Gastrocnemius medialis (tissue), 4 donors: Measurements from ENCODE around the gene PDF.

ENCODE experiments used
- POLR2A ChIP-seq, 2 donors: fragments of 450-650 bp; IDR thresholded peaks; one replicate each; pipeline ENCODE4 v1.6.1; 2017; ENCODE audit warnings: antibody characterized with exemption in 2 of 2, mild to moderate bottlenecking in 2 of 2, moderate library complexity in 2 of 2
- TF ChIP-seq, protein P1 (sequence below), 5 experiments: fragments of 450-650 bp in 3 of 5; fragments of 200-600 bp in 2 of 5; sonication (generic) in 2 of 5; IDR thresholded peaks in 4 of 5; conservative IDR thresholded peaks in 1 of 5; 1 replicate in 4 of 5; 2 replicates in 1 of 5; pipeline ENCODE4 v1.5.1; 2016 to 2019; ENCODE audit warnings: antibody characterized with exemption in 5 of 5, mild to moderate bottlenecking in 3 of 5, moderate library complexity in 3 of 5

DNA sequence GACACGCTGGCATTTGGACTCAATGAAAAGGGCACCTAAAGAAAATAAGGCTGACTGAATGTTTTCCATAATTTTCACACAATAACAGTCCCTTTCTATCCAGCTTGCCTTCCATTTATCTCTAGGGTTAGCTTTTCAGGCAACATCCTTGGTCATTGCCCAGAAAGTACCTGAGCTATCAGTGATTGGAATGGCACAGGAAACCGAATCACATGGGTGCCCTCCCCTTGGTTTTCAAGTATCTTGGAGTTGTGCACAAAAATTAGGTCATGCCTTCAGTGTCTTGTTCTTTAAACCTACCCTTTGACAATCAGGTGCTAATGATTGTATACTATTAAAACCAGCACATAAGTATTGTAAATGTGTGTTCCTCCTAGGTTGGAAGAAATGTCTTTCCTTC is 22.5 kb downstream of the PDF start:
- TF ChIP-seq, protein P1, sequence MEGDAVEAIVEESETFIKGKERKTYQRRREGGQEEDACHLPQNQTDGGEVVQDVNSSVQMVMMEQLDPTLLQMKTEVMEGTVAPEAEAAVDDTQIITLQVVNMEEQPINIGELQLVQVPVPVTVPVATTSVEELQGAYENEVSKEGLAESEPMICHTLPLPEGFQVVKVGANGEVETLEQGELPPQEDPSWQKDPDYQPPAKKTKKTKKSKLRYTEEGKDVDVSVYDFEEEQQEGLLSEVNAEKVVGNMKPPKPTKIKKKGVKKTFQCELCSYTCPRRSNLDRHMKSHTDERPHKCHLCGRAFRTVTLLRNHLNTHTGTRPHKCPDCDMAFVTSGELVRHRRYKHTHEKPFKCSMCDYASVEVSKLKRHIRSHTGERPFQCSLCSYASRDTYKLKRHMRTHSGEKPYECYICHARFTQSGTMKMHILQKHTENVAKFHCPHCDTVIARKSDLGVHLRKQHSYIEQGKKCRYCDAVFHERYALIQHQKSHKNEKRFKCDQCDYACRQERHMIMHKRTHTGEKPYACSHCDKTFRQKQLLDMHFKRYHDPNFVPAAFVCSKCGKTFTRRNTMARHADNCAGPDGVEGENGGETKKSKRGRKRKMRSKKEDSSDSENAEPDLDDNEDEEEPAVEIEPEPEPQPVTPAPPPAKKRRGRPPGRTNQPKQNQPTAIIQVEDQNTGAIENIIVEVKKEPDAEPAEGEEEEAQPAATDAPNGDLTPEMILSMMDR (IDR thresholded peaks at IDR 0.05 in 4 of 5, conservative IDR thresholded peaks at IDR 0.05 in 1 of 5) = no peak
- no peak for TF ChIP-seq POLR2A (IDR thresholded peaks at IDR 0.05)
